GM18867 (cell line): ENCODE results near the gene FBXL13.
"Not testable (repeated sequence)": the region's sequence is repeated elsewhere in the genome, so short reads cannot be mapped to it uniquely, and the experiment has no call there.

Source experiments
- ATAC-seq: cut with Tn5 transposase; IDR thresholded peaks from one replicate; pipeline ENCODE4 v1.9.1; 2021; ENCODE audit warnings: mild to moderate bottlenecking, moderate library complexity; ENCODE audit not compliant: unreplicated experiment

Gene FBXL13

DNA sequence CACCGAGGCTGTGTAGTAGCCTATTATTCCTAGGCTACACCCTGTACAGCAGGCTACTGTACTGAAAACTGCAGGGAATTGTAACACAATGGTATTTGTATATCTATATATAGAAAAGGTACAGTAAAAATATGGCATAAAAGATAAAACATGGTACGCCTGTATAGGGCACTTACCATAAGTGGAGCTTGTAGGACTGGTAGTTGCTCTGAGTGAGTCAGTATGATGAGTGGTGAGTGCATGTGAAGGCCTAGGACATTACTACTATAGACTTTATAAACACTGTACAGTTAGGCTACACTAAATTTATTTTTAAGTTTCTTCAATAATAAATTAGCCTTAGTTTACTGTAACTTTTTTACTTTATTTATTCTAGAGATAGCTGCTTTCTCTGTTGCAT is 285.8 kb downstream of the FBXL13 start:
- not testable (repeated sequence) for ATAC-seq

DNA sequence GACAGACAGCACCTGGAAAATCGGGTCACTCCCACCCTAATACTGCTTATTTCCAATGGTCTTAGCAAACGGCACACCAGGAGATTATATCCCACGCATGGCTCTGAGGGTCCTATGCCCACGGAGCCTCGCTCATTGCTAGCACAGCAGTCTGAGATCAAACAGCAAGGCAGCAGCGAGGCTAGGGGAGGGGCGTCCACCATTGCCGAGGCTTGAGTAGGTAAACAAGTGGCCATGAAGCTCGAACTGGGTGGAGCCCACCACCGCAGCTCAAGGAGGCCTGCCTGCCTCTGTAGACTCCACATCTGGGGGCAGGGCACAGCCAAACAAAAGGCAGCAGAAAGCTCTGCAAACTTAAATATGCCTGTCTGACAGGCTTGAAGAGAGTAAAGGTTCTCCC is 293.7 kb downstream of the FBXL13 start:
- ATAC-seq: not testable (repeated sequence)

- ATAC-seq: not testable (repeated sequence)
Observed at GRCh38 chr7:102778663-102779062, 295.9 kb downstream of the FBXL13 start.

- not testable (repeated sequence) for ATAC-seq
Observed at GRCh38 chr7:102776217-102776616, 298.4 kb downstream of the FBXL13 start.

DNA sequence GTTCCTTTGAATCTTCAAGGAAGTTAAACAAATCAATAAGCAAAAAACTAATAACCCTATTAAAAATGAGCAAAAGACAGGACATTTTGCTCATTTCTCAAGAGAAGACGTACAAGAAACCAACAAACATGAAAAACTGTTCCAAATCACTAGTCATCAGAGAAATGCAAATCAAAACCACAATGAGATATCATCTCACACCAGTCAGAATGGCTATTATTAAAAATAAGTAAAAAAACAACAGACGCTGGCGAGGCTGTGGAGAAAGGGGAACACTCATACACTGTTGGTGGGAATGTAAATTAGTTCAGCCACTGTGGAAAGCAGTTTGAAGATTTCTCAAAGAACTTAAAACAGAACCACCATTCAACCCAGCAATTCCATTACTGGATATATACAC is 304.1 kb downstream of the FBXL13 start:
- ATAC-seq: peak; percentile 74

- ATAC-seq: peak; percentile 12
Observed at GRCh38 chr7:102769657-102770192, 304.9 kb downstream of the FBXL13 start.

DNA sequence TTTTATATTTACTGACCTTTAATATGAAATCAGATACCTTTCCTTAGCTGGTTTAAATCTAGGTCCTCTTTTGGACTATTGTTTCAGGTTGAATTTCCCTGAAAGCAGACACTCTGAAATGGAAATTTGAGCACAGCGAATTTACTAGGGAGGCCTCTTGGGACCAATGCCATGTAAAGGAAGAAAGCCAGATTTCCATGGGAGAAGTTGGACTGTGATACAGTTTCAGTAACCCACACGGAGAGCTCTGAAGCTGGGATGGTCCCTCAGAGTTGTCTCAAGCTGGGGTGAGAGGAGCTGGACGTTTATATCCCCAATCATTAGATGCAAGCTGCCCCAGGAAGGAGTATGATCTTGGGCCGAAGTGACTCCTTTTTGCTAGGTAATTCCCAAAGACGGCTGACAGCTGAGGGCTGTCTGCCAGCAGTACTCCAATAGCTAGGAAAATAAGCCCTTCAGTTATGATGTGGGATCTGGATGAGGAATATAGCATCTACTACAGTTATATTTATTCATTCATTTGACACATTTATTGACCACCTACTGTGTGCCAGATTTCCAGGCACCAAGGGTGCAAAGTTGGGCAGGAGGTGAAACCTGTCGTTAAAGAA is 311.2 kb downstream of the FBXL13 start:
- not testable (repeated sequence) for ATAC-seq
